Raji (cell line): ENCODE results near the gene RAN.

Experiments used
- POLR2A ChIP-seq: IDR thresholded peaks from 2 replicates; pipeline ENCODE4 v1.6.1; 2011; ENCODE audit warnings: low read depth, low read length, control low read depth; ENCODE audit not compliant: insufficient read depth

The RAN gene

DNA sequence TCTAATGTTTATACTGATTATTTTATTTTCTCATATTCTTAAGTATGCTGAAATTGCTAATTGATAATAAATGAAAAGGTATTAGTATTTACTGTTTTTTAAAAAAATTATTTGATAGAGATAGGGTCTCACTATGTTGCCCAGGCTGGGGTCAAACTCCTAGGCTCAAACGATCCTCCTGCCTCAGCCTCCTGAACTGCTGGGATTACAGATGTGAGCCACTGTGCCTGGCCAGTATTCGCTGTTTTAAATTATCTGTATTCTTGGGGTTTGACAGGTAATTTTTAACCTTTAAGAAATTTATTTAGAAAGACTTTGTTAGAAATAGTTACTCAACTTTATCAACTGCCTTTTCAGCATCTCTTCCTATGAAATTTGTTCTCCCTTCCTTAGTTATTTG, 32.2 kb downstream of the RAN start:
- TF ChIP-seq POLR2A, result no peak

DNA sequence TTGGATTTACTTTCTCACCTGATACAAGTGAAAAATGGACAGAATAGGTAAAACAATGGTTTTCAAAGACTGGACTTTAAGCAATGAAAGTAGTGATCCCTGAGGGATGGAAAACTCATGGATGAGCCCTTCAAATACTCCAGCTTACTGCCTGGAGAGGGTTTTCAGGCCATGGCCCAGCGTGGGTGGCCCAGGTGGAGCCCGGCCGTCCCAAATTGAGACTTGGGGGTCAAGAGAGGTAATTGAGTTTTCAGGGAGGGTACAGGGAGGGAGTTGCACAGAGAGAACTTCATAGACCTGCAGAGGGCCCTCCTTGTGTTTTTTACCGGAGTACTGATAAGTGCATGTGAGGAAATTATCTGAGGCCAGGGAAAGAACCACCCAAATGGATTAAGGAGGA, 37.2 kb downstream of the RAN start:
- TF ChIP-seq POLR2A, result no peak

DNA sequence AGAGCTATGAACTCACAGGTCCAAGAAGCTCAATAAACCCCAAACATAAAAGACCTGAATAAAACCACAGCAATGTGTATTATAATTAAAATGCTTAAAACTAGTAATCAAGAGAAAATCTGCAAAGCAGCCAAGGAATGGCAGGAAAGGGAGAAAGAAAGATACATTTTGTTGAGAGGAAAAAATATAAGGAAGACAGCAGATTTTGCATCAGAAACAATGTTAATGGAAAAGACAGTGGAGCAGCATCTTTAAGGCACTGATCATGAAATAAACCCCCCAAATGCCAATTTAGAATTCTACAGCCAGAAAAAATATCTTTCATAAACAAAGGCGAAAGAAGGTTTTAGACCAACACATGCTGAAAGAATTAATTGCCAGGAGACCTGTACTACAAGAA, 39.3 kb downstream of the RAN start:
- TF ChIP-seq POLR2A, result no peak

- TF ChIP-seq POLR2A, result no peak
Observed at GRCh38 chr12:130911933-130912332, 40.1 kb downstream of the RAN start.

- TF ChIP-seq POLR2A, result no peak
Observed at GRCh38 chr12:130916241-130916911, 44.5 kb downstream of the RAN start.

DNA sequence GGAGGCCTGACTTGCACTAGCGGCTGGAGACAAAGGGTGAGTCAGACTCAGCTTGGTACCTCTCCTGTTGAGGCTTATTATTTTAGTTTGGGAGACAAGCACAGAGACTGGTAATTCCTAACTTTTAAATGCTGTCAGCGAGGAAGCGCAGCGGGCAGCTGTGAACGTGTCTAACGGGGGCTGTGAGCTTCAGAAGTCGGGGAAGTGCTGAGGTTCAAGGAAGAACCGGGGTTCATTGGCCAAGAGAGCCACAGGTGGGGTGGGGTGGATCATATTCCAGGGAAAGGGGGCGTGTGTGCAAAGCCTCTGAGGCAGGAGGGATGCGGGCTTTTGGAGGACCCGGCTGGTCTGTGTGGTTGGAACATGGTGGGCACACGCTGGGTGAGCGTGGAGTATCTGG, 45.7 kb downstream of the RAN start:
- no peak for TF ChIP-seq POLR2A

GRCh38 chr12:130919086-130919485, 47.2 kb downstream of the RAN start:
- no peak for TF ChIP-seq POLR2A

DNA sequence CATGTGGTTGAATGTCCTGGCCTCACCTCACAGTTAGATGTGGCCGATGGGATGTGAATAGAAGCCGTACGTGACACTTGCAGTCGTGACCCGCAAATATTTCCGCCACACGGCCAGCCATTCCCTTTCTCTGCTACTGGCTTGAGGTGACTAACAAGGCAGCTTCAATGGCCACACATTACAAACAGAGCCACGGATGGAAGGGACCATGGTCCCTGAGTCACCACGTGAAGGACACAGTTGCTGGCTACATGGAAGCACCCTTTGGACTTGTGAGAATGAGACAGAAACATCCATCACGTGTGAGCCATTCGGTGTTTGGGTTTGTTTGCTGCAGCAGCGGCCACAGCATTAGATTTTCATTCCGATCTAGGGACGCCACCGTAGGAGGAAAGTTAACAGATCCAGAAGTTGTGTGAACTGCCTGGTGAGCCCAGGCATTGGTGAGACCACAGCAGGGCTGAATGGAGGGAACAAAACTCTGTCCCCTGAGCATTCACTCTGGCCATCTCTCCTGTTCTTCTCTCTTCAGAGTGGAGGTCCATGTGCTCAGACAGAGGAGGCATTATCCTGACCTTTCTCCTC, 48.3 kb downstream of the RAN start:
- TF ChIP-seq POLR2A, result no peak

DNA sequence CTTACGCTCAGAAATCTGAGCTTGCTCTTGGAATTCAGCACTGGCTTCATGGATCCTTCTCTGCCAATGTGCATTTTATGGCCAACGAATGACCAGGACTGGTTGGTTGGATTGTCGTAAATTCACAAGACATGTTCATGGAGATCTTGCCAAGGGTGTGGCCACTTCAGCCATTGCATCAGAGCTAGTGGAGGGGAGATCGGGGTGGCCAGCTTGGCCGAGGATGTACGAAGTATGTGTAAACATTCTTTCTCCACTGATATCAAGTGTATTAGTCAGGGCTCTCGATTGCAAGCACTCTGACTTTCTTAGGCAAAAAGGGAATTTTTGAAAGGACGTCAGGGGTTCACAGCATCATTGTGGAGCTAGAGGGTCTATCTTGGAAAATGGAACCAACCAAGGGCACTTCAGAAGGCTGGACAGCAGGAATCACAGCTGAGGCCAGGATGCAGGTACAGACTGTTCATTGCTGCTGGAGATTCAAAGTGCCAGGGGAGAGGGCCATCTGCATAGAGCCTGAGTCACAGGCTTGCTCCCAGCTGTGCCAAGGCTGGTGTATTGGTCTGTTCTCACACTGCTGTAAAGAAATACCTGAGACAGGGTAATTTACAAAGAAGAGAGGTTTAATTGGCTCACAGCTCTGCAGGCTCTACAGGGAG, 49.0 kb downstream of the RAN start:
- no peak for TF ChIP-seq POLR2A

DNA sequence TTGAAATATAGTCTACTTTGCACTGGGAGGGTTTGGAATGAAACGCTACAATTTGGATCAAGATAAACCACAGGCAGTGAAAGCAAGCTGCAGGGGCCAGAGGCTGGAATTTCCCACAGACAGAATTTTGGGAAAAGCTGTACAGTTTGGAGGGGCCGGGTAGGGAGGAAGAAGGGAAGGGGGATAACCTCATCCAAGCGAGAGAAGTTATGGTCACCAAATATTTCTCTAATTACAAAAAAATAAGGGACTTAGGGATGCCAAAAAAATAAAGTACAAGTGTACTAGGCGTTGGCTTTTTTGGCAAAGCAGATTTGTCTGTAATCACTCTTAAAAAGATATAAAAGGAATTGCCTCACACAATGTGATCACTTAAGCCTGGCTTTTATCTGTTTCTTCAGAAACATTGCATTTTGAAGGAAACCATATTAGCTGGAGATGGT, 50.7 kb downstream of the RAN start:
- no peak for TF ChIP-seq POLR2A

- TF ChIP-seq POLR2A, result no peak
Observed at GRCh38 chr12:130924966-130925665, 53.2 kb downstream of the RAN start.

DNA sequence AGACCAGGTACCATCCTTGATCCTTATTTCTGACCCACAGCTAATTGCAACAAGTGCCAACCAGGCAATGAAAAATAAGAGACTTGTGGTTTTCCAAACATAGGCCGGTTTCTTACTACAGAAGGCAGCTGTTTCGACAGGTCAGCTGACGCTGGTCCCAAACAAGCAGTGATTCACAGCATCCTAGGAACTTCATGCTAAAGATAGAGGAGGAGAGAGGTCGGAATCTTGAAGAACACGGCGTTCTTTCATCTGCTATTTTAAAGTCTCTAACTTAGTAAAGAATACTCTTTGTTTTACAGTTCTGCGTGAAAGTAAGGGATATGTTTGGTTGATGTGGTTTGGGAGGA, 53.8 kb downstream of the RAN start:
- no peak for TF ChIP-seq POLR2A
